Mesenteric fat pad (tissue), 1 donor: Measurements from ENCODE around the gene SDE2. TPM values are rescaled to one million over a fixed set of nuclear protein-coding genes. Genes with fewer than 3 reads are reported as not detected.

Experiments
- DNase-seq: peaks from one replicate; pipeline ENCODE4 v3.0.0-alpha.2; 2020; ENCODE audit warnings: low spot score
- long read RNA-seq: library from polyadenylated mRNA; unstranded; transcript quantifications from one replicate; pipeline ENCODE4 v2.0.0, GENCODE V29; 2020
- total RNA-seq: library from RNA; stranded (reverse); fragmentation: NEBNext Ultra II Directional; extraction: Animal tissue kit (Norgen Biotek cat#: 25700); gene quantifications from one replicate; pipeline ENCODE4 v1.2.1, GENCODE V29; 2021
- donor health status: DM: yes; HTN: yes; CAD: no.

The SDE2 gene
- total RNA-seq, result 20.1 TPM
- long read RNA-seq, partial matches to known transcripts, result 1 of 6 reads
- long read RNA-seq, other reads (novel, unspliced or antisense), result 1 of 6 reads

DNA sequence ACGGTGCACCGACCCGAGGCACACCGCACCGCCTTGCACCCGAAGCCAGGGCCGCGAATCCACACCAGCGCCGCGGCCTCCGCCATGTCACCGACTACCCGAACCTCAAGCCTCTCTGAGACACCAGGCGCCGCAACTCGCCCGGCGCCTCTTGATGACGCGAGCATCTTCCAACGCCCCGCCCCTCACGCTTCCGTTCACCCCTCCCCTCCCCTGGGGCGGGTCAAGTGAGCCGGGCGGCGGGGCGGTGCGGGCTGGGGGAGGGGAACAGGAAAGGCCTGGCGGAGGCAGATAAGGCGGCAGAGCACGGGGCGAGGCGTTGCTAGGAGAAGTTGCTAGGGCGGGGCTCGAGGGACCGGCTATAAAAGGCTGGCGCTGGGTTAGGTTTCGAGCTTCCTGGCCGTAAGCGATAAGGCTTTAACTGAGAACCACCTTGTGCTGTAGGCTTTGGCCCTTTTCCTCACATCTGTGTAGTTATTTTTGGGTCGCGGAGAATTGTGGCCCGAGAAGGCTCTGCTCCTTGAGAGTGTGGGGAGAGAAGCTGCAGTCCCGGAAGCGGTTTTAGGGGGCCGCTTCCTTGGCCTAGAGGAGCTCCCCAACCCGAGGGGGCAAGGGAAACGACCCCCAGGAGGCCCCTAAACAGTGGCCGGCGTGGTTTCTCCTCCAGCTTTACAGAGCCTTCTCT lies at the start of gene SDE2:
TSS of gene SDE2 (minus strand) at position 117 of the 685 bp plus-strand sequence. CDS start at position 86, 31 bp downstream.
- DNase-seq, result peak; percentile 100

- DNase-seq, result no peak
Measured at GRCh38 chr1:226048886-226049285, 49.7 kb upstream of the SDE2 start.

DNA sequence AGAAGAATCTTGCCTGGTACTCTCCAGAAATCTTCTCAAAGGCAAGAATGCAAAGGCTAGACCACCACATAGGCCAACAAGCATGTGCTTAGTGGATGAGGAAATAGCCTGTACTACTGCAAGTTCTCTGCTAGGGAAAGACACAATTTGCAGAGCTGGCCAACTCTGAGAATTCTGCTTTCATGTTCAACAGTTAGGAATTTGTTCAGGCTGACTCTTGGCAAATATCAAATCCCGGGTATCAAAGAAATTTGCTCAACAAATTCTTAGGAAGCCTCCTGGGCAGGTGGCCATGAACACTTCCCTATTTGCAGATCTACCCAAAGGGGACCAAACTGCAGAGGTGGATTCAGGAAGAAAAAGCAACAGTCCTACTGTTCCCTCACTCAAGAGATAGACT lies 48.4 kb upstream of the SDE2 start:
- no peak for DNase-seq

- DNase-seq, result no peak
Measured at GRCh38 chr1:226046240-226046639, 47.1 kb upstream of the SDE2 start.

DNA sequence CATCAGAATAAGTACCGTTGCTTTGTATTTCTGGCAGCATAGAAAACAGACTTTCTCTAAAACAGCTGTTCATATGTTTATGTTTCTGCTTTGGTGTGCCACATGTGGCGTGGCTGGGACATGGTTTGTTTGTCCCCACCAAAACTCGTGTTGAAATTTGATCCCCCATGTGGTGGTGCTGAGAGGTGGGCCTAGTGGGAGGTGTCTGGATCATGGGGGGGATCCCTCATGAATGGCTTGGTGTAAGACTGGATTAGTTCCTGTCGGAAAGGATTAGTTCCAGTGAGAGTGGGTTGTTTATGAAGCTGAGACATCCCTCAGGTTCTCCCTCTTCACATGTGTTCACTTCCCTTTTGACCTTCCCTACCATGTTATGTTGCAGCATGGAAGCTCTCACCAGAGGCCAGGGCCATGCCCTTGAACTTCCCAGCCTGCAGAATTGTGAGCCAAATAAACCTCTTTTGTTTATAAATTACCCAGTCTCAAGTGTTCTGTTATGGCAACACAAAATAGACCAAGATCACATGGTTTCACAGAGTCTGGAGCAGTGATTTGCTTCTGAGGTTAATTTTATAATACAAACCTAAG lies 45.5 kb upstream of the SDE2 start:
- no peak for DNase-seq

DNA sequence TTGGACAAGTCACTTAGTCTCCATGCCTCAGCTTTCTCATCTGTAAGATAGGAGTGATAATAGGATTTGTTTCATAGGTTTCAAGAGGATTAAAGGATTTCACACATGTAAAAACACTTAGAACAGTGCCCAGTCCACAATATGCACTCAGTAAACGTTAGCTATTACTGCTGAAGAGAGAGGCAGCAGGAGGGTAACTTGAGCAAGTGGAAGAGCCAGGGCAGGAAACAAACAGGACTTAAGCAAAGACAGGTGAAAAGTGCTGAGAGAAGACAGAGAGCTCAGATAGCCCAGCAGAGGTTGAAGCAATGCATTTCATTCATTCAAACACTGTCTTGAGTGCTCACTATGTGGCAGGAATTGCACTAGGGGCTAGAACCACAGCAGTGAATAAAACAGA lies 42.3 kb upstream of the SDE2 start:
- no peak for DNase-seq

- no peak for DNase-seq
Measured at GRCh38 chr1:226038661-226039060, 39.5 kb upstream of the SDE2 start.

DNA sequence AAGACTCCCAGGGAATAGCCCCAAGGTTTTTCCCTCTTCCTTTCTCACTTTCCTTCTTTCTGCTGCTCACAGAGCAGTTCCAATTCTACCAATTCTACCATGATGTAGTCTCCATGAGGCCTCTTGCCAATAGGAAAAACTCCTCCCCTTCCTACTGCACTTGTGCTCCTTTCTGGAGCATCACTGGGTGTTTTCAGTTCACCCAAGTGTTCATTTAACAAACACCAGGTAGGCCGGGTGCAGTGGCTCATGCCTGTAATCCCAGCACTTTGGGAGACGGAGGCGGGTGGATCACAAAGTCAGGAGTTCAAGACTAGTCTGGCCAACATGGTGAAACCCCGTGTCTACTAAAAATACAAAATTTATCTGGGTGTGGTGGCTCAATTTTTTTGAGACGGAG lies 36.8 kb upstream of the SDE2 start:
- no peak for DNase-seq

GRCh38 chr1:226034482-226034881 lies 35.3 kb upstream of the SDE2 start:
- DNase-seq, result peak; percentile 95

DNA sequence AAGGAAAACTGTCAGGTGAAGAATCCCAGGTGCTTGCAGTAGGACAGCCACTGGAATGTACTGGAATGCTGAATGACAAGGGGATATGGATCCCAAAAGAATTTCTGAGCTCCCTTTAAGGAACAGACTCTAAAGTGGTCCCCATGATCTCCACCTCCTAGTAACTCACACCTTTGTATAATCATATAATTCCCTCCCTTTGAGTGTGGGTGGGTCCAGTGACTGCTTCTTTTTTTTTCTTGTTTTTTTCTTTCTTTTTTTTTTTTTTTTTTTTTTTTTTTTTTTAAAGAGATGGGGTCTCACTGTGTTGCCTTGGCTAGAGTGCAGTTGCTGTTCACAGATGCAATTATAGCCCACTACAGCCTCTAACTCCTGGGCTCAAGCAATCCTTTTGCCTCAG lies 34.8 kb upstream of the SDE2 start:
- no peak for DNase-seq

DNA sequence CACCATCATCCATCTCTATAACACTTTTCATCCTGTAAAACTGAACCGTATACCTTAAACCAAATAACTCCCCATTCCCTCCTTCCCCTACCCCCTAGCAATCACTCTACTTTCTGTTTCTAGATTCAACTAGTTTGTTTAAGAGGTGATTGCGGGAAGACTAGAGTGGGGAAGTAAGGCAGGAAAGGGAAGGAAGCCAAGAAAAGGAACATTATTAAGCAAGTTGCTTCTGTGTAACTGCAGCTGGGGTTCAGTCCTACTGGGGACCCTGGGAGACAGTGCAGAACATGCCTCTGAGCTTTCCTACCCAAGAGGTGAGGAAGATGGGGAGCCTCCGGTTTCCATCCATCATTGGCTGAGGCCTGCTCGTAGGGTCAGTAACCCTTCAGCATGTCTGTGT lies 34.4 kb upstream of the SDE2 start:
- DNase-seq, result no peak

- no peak for DNase-seq
Measured at GRCh38 chr1:226029568-226030225, 30.6 kb upstream of the SDE2 start.

GRCh38 chr1:226029093-226029496 lies 30.0 kb upstream of the SDE2 start:
- no peak for DNase-seq

DNA sequence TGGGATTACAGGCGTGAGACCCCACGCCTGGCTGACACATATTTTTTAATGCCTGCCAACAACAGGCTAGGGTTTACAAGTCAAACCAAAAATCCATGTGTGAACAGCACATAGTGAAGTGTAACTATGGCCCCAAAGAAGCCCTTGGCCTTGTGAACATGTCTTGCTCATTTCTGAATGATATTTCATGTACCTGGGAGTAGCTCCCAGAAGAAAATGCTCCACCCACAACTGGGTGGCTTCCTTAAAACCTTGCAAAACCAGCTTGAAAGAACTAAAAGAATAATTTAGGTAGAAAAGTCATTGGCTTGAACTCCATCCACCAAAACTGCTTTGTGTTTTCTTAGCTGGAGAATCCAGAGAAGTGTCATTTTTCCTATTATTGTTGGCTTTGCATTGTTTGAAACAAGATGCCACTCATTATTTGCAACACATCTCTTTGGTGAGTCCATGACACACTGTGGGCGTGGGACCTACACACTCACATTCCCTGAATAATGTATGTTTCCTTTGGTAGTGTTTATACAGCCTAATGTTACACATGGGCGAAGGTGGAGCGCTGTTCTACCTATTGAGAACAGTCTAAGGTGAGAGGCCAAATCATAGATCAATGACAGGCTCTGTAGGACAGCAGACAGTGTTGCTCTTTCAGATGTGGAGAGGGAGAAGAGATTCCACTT lies 28.5 kb upstream of the SDE2 start:
- no peak for DNase-seq

DNA sequence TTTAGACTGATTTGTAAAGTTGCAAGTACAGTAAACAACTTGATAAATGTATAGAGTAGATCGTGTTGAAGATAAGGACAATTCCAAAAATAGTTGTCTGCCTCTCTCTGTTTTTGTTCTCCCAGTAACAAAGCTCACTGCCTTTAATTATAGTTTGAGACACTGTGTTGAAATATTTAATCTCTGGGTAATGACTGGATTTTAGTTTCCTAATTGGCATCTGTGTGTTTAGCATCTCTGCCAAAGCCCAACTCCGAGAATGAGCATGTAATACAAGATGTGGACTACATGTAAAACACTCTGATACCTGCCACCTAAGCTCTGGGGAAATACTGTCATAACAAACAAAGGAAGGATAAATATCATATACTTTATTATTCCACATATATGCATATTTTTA lies 27.7 kb upstream of the SDE2 start:
- DNase-seq, result no peak

DNA sequence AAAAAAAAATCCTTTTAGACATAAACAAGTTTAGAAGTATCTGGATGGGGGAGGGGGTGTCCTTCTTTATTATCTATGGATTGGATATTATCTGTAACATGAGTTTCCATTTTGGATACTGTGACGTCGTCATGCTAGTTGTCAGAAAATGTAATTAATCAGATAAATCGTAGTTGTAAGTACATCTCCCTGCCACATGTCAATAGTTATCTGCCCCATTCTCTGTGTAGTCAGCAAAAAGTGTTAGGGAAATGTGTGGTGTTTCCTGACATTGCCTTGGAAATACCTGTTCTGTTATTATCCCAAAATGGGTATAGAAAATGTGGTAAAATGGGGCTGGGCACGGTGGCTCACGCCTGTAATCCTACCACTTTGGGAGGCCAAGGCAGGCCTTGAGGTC lies 24.6 kb upstream of the SDE2 start:
- no peak for DNase-seq

DNA sequence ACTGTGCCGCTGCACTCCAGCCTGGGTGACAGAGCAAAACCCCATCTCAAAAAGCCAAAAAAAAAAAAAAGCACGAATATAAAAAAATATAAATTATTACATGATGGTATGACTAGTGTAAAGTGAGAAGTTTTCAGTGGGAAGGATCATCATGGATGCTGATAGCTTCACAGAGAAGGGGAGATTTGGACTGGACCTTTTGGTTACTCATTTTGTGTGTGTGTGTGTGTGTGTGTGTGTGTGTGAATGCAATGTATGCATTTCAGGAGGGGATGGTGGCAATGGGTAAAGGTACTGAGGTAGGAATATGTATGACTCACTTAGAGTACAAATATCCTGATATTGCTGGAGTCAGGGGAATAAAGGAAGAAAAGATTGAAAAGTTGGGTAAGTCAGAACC lies 22.7 kb upstream of the SDE2 start:
- no peak for DNase-seq

DNA sequence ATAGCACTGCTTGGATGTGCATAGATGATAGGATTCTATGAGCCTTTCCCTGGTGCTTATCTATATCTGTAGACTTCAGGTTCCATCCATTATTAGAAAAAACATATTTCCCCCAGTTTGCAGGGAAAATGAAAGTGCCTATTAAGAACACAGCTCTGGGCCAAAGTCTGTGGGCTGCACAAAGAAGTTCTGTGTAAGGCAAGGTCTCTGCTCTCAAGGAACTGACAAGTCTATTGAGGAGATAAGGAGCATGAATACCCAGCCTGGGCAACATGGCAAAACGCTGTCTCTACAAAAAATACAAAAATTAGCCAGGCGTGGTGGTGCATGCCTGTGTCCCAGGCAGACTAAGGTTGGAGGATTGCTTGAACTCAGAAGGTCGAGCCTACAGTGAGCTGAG lies 22.3 kb upstream of the SDE2 start:
- no peak for DNase-seq

DNA sequence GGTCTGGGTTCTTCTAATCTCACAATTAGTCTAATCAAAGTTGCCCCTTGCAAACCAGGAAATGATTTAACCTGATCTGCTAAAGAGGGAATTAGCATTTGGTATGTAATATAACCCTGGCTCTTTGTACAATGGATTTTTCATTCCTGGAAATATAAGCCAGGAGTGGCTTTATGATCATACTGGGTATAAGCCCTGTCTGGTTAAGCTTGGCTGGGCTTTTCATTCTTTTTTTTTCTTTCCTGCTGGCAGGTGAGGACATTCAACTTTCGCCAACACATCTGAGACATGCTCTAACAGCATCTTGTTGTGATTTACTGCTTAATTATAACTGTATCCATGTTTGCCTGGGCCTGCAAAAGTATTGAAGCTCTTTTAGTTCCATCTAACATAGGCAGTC lies 20.4 kb upstream of the SDE2 start:
- no peak for DNase-seq

- DNase-seq, result no peak
Measured at GRCh38 chr1:226017070-226017469, 17.9 kb upstream of the SDE2 start.

DNA sequence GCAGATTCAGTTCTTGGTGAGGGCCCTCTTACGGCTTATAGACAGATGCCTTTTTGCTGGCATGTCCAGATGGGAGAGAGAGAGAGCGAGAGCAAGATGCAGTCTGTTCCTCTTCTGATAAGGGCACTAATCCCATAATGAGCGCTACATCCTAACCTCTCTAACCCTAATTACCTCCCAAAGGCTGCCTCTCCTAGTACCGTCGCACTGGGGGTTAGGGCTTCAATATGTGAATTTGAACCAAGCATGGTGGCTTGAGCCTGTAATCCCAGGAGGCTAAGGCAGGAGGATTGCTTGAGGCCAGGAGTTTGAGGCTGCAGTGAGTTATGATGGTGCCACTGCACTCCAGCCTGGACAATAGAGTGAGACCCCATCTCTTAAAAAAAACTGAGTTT lies 10.5 kb upstream of the SDE2 start:
- DNase-seq, result no peak
